ENCODE data around the gene FLT3. TPM values are rescaled to one million over a fixed set of nuclear protein-coding genes. Genes with fewer than 3 reads are reported as not detected.

The FLT3 gene
- total and polyA plus RNA-seq, 9 of the 15 experiments (the other 6 are each of a cell fraction or from before 2014, with no cell fraction given), result not detected

- TF ChIP-seq PKNOX1 (IDR thresholded peaks at IDR 0.05), result no peak
- no peak for TF ChIP-seq BHLHE40 (IDR thresholded peaks at IDR 0.05; ENCODE audit: low read length)
Observed at GRCh38 chr13:27967736-27968315, 132.6 kb downstream of the FLT3 start (continued).

- Histone ChIP-seq H3K9me3 (replicated peaks; ENCODE audit: control insufficient read depth, insufficient read depth, low read depth, low read length) (no peaks in the 10 kb centered on the region), H4K20me1 (replicated peaks; ENCODE audit: control insufficient read depth, insufficient read depth, low read length) (no peaks in the 10 kb centered on the region; the same call in 1 of the 2 replicates), H3K79me2 (ENCODE audit: control insufficient read depth, insufficient read depth, low read length) (no peaks in the 10 kb centered on the region), H3K9me1 (ENCODE audit: control insufficient read depth, insufficient read depth, low read length) (no peaks in the 10 kb centered on the region), H3K27me3 (ENCODE audit: control insufficient read depth in 2 of 2, insufficient read depth in 2 of 2, low read length in 2 of 2) (peaks cover 12 to 83% of the 10 kb centered on the region in 2 experiments; a peak in 4 of 5 replicates), H3K27ac (ENCODE audit: extremely low read depth, low read depth, low read length) (no peak overlapping the region), H3K4me3 (no peak overlapping the region), H3K4me2 (ENCODE audit: insufficient read depth, low read length) (no peak overlapping the region), H3K36me3 (ENCODE audit: control insufficient read depth, insufficient read depth, low read length) (no peaks in the 10 kb centered on the region), H2AFZ (ENCODE audit: low read depth, low read length) (no peak overlapping the region), H3K4me1 (replicated peaks in 1 of 2; ENCODE audit: control insufficient read depth in 2 of 2, insufficient read depth in 2 of 2, low read length in 2 of 2) (no peaks in the 10 kb centered on the region; a peak in 1 of 5 replicates), H3K9ac (ENCODE audit: insufficient read depth in 1 of 2, low read depth in 2 of 2, low read length in 2 of 2) (no peak overlapping the region)
- WGBS (ENCODE audit: insufficient coverage, low coverage, missing lambda C conversion rate), result 4% methylated on average over 16 of the region's 18 CpGs
- no TSS peak for BruUV-seq (replicated peaks)
- in situ Hi-C loops (cut with MboI), result loop anchor here (25.0 kb wide), 1 partner anchor 455 kb away; no protein-coding TSS in a partner anchor
- no peak for FAIRE-seq
- no peak for ATAC-seq
- CTCF ChIA-PET (ENCODE audit: low intra/inter-chr PET ratio), result no interaction called here
- POLR2A ChIA-PET, result no interaction called here
- no peak for DNase-seq (ENCODE audit: extremely low read depth in 1 of 4, low spot score in 3 of 4)
- intact Hi-C loops (cut with micrococcal nuclease), result no loop called here
- TF ChIP-seq ATF7 (IDR thresholded peaks at IDR 0.05) (no peak), BRF1 (IDR thresholded peaks at IDR 0.05; ENCODE audit: borderline replicate concordance, extremely low read depth, insufficient read length) (no peak), KHSRP (IDR thresholded peaks at IDR 0.05) (no peak), RBM22 (IDR thresholded peaks at IDR 0.05; ENCODE audit: low read depth, low read length, poor library complexity, severe bottlenecking) (no peak), ZNF445 (CRISPR knock-in tag; IDR thresholded peaks at IDR 0.05; ENCODE audit: low read depth) (no peak), POU5F1 (IDR thresholded peaks at IDR 0.05; ENCODE audit: borderline replicate concordance, low read depth, low read length, partially characterized antibody) (no peak), NR2F6 (CRISPR knock-in tag; IDR thresholded peaks at IDR 0.05) (no peak), ZKSCAN1 (IDR thresholded peaks at IDR 0.05; ENCODE audit: low read depth, low read length) (no peak), PRDM10 (IDR thresholded peaks at IDR 0.05; ENCODE audit: partially characterized antibody) (no peak), TCF7L2 (IDR thresholded peaks at IDR 0.05; ENCODE audit: low read depth, low read length) (no peak), PTRF (tag; IDR thresholded peaks at IDR 0.05) (no peak)
Observed at GRCh38 chr13:27967203-27967735, 133.1 kb downstream of the FLT3 start.

All from K562 (cell line).